ENCODE results near the gene TMEM221.

TMEM221 gene

GRCh38 chr19:17471410-17472125 lies 23.1 kb upstream of the TMEM221 start:
- DNase-seq = no peak

GRCh38 chr19:17470068-17470841 lies 21.8 kb upstream of the TMEM221 start, which contains the start of gene SLC27A1:
SLC27A1 (plus strand) TSS chr19:17470524; CDS start chr19:17470541, 17 bp downstream.
- DNase-seq = peak; percentile 80

GRCh38 chr19:17469481-17470067 lies 21.1 kb upstream of the TMEM221 start:
- DNase-seq = peak; percentile 85

- no peak for DNase-seq
These were observed 20.6 kb upstream of the TMEM221 start for GRCh38 chr19:17469092-17469480.

GRCh38 chr19:17468302-17469091 lies 20.0 kb upstream of the TMEM221 start:
- DNase-seq = no peak

GRCh38 chr19:17467471-17468301 lies 19.2 kb upstream of the TMEM221 start:
- no peak for DNase-seq

- no peak for DNase-seq
These were observed 18.0 kb upstream of the TMEM221 start for GRCh38 chr19:17466487-17466850.

GRCh38 chr19:17460372-17461230 lies 12.1 kb upstream of the TMEM221 start, which contains the start of gene NXNL1:
NXNL1 (minus strand) TSS chr19:17460926; CDS start chr19:17460869, 57 bp downstream.
- no peak for DNase-seq

- no peak for DNase-seq
These were observed 10.5 kb upstream of the TMEM221 start for GRCh38 chr19:17458970-17459369.

- no peak for DNase-seq
These were observed 9.1 kb upstream of the TMEM221 start for GRCh38 chr19:17457616-17458015.

- DNase-seq = no peak
These were observed 7.7 kb upstream of the TMEM221 start for GRCh38 chr19:17456127-17456526.

GRCh38 chr19:17455308-17456123 lies 7.0 kb upstream of the TMEM221 start:
- DNase-seq = no peak

- no peak for DNase-seq
These were observed 6.2 kb upstream of the TMEM221 start for GRCh38 chr19:17454576-17455071.

GRCh38 chr19:17451820-17452219 lies 3.4 kb upstream of the TMEM221 start:
- no peak for DNase-seq

- DNase-seq = peak; percentile 31
These were observed 2.0 kb upstream of the TMEM221 start for GRCh38 chr19:17450264-17451075.

GRCh38 chr19:17447704-17448130 lies 751 bp downstream of the TMEM221 start:
- DNase-seq = no peak

GRCh38 chr19:17445526-17446165 lies 2.8 kb downstream of the TMEM221 start:
- no peak for DNase-seq

GRCh38 chr19:17441241-17442021 lies 7.0 kb downstream of the TMEM221 start:
- no peak for DNase-seq

Data from activated CD4-positive, alpha-beta T cell treated with anti-CD3 and anti-CD28 coated beads for 1 hour (primary cell).